Measurements from ENCODE around the gene SIRT4.
"Not testable (repeated sequence)": the region's sequence is repeated elsewhere in the genome, so short reads cannot be mapped to it uniquely, and the experiment has no call there.

SIRT4 gene

DNA sequence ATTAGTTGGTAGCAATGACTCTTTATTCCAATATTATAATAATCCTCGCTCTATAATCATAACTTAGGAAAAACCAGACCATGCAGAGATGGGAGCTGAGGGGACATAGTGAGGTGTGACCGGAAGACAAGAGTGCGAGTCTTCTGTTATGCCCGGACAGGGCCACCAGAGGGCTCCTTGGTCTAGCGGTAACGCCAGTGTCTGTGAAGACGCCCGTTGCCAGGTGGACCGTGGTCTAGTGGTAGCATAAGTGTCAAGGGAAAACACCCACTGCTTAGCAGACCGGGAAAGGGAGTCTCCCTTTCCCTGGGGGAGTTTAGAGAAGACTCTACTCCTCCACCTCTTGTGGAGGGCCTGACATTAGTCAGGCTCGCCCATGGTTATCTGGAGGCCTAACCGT, 33.3 kb downstream of the SIRT4 start:
- H3K4me3 ChIP-seq (ENCODE audit: low read depth, low read length) = not testable (repeated sequence)

DNA sequence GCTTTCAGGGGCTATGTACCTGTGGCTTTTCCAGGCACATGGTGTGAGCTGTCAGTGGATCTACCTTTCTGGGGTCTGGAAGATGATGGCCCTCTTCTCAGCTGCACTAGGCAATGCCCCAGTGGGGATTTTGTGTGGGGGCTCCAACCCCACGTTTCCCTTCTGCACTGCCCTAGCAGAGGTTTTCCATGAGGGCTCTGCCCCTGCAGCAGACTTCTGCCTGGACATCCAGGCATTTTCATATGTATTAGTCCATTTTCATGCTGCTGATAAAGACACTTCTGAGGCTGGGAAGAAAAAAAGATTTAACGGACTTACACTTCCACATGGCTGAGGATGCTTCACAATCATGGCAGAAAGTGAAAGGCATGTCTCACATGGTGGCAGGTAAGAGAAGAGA, 34.3 kb downstream of the SIRT4 start:
- not testable (repeated sequence) for H3K4me3 ChIP-seq (ENCODE audit: low read depth, low read length)

DNA sequence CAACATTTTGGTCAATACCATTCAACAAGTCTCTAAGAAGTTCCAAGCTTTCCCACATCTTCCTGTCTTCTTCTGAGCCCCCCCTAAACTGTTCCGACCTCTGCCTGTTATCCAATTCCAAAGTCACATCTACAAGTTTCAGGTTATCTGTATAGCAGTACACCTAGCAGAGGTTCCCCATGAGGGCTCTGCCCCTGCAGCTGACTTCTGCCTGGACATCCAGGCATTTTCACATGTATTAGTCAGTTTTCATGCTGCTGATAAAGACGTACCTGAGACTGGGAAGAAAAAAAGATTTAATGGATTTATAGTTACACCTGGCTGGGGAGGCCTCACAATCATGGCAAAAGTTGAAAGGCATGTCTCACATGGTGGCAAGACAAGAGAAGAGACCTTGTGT, 35.6 kb downstream of the SIRT4 start:
- no peak overlapping the region for H3K4me3 ChIP-seq (ENCODE audit: low read depth, low read length)

DNA sequence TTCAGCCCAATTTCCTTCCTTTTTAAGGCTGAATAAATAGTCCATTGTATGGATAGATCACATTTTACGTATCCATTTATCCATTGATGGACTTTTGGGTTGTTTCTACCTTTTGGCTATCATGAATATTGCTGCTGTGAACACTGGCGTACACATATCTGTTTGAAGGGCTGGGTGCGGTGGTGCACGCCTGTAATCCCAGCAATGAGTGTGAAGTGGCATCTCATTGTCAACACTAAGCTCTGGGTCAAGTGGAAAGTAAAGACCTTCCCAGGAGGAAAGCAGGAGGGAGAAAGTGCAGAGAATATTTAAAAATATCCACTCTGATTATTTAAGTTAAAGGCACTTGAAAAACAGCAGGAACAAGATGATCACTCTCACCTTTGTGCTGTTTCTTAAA, 37.1 kb downstream of the SIRT4 start:
- H3K4me3 ChIP-seq (ENCODE audit: low read depth, low read length) = no peak overlapping the region

DNA sequence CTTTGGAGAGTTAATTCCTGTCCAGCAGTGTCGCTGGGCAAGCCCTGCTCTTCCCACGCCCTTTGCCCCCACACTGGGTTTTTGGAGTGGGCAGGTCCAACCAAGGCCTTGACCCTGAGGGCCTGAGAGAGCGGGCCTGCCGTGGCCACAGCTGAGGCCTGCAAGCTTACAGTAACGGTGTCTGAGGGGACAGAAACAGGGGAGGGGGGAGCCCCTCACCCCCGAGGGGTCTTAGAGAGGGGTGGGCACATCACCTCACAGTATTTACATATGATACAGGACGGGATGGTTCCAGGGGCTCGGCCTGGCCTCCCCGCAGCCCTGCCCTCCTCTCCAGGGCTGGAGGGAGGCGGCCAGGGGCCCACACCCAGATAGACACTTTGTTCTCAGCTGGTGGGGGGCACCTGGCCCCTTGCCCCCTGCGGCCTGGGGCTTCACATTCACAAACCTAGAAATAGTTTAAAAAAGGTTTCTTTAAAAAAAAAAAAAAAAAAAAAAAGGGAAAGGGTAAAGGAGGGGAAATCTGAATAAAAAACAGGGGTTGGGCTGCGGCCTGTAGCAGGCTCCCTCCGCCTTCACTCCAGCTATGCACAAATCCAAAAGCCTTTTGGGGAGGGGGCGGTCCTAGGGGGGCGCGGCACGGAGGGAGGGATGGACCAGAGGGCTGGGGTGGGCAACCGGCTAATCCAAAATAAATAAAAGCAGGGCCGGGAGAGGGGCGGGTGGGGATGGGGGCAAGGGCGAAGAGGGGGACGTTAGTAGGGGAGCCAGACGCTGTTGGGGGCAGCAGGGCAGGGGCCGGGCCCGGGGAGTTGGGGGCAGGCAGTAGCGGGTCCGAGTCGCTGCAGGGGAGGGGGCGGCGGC, 40.3 kb downstream of the SIRT4 start:
- no peak overlapping the region for H3K4me3 ChIP-seq (ENCODE audit: low read depth, low read length)

DNA sequence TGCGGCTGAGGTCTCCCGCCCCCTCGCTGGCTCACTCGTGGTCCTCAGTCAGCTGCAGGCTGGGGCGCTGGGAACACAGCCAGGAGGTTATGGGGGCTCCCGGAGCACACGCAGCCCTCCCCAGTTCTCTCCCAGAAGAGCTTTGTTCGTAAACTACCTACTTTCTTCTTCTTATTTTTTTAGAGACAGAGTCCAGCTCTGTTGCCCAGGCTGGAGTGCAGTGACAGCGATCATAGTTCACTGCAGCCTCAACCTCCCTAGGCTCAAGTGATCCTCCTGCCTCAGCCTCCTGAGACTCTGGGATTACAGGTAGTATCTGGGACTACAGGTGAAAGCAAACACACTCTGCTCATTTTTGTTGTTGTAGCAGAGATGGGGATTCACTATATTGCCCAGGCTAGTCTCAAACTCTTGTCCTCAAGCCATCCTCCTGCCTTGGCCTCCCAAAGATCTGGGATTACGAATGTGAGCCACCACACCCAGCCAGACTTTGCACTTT, 41.0 kb downstream of the SIRT4 start:
- no peak overlapping the region for H3K4me3 ChIP-seq (ENCODE audit: low read depth, low read length)

DNA sequence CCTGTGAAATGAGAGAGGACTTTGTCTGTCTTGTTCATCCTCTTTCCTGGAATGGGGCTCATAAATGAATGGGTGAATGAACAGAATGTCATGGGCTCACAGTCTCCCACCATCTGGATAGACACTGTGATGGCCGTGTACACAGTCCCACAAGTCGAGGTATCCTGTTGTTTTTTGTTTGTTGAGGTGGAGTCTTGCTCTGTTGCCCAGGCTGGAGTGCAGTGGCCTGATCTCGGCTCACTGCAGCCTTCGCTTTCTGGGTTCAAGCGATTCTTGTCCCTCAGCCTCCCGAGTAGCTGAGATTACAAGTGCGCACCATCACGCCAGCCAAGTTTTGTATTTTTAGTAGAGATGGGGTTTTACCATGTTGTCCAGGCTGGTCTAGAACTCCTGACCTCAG, 41.6 kb downstream of the SIRT4 start:
- H3K4me3 ChIP-seq (ENCODE audit: low read depth, low read length) = no peak overlapping the region

DNA sequence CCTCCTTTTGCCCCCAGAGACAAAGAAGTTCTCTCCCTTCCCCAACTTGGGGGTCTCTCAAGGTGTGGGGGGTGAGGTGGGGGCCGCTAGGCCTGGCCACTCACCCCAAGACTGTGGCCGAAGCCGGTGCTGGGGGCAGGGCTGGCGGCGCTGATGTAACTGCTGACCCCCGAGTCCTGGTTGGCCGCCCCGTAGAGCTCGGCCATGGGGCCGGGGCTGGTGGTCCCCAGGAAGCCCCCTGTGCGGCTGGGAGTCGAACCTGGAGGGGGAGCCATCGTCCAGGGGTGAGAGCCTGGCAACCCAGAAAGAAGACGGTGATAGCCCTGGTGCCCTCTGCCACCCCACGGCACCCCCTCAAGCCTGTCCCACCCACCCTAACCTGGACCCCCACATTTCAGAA, 43.9 kb downstream of the SIRT4 start:
- no peak overlapping the region for H3K4me3 ChIP-seq (ENCODE audit: low read depth, low read length)

DNA sequence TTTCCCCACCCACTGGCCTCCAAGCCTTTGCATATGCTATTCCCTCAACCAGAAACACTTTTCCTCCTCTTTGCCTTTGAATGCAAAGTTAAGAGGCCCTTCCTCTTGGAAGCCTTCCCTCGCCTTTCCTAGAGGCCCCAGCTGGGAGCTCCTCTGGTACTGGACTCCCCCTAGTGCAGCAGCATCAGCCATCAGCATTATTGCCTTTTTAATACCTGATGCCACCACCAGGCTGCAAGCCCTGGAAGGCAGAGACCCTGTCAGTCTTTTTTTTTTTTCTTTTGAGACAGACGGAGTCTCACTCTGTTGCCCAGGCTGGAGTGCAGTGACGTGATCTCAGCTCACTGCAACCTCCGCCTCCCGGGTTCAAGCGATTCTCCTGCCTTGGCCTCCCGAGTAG, 44.6 kb downstream of the SIRT4 start:
- H3K4me3 ChIP-seq (ENCODE audit: low read depth, low read length) = no peak overlapping the region

DNA sequence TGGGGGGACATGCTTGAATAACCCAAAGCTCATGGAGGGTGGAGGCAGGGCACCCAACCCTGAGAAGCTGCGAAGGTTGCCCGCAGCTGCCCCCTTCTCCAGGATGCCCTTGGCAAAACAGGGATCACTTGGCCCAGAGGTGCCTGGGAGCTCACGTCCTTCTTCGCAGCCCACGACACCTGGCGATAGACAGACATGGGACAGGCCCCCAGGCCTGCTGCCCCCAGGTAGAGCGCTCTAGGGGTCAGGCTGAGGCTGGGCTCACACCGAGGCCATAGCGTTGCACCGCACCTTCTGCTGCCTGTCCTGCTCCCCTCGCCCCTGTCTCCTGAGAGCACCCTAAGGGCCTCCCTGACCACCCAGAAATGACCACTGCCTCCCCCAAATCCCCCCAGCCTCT, 45.6 kb downstream of the SIRT4 start:
- no peak overlapping the region for H3K4me3 ChIP-seq (ENCODE audit: low read depth, low read length)

DNA sequence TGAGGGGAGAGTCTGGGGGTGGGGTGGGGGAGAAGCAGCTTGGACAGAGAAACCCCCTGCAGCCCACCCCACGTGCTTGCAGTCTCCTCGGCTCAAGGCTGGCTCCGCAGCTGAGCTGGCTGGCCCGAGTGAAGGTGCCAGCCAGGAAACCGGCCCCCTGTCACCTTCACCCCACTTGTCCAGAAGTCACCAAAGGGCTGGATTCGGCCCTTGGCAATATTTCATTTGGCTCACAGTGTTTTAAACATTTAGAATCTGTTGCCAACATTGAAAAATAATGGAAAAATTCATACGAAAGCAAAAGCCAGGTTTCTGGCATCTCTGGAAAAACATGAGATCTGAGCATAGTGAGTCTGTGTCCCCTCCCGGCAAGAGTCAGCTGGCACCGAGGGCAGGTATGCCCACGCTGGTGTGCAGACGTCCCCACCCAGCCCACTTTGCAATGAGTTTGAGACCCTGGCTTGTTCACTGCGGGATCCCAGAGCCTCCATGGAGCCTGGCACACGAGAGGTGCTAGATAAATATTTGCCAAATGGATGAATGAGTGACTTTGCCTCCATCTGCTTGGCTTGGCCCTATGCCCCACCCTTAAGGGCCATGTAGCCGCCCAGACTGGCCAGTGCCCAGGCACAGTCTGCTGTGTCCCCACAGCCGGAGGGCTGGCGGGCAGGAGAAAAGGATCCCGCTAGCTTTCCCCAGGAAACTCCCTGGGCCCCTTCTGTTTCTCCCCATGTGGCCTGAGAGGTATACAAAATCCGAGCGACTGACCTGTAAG, 48.6 kb downstream of the SIRT4 start:
- no peak overlapping the region for H3K4me3 ChIP-seq (ENCODE audit: low read depth, low read length)

DNA sequence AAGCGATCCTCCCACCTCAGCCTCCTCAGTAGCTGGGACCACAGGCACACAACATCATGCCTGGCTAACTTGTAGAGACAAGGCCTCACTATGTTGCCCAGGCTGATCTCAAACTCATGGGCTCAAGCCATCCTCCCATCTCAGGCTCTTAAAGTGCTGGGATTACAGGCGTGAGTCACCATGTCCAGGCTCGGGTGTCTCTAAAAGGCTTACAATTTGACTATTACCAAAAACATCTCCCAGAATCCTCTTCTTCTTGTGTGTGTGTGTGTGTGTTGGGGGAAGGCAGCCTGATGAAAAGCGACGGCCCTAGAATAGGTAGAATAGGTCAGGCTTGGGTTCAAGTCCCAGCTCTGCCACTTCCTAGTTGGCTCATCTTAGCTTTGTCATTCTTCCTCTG, 50.0 kb downstream of the SIRT4 start:
- H3K4me3 ChIP-seq (ENCODE audit: low read depth, low read length) = no peak overlapping the region

DNA sequence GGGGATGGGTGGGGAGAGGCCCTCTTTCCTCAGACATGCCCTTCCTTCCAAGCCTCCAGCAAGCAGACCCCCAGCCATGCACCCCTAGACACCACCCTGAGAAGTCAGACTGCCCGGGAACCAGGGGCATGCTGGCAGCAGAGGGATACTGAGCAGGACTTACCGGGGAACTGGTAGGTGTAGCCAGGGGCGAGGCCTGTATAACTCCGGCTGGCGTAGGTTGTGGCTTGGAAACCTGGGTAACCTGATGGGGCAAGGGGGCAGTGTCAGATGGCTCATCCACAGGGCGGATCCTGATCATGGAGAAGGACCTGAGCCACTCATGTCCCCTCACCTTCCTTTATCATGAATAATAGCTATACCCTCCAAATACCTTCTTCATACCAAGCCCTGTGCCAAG, 51.0 kb downstream of the SIRT4 start:
- H3K4me3 ChIP-seq (ENCODE audit: low read depth, low read length) = no peak overlapping the region

DNA sequence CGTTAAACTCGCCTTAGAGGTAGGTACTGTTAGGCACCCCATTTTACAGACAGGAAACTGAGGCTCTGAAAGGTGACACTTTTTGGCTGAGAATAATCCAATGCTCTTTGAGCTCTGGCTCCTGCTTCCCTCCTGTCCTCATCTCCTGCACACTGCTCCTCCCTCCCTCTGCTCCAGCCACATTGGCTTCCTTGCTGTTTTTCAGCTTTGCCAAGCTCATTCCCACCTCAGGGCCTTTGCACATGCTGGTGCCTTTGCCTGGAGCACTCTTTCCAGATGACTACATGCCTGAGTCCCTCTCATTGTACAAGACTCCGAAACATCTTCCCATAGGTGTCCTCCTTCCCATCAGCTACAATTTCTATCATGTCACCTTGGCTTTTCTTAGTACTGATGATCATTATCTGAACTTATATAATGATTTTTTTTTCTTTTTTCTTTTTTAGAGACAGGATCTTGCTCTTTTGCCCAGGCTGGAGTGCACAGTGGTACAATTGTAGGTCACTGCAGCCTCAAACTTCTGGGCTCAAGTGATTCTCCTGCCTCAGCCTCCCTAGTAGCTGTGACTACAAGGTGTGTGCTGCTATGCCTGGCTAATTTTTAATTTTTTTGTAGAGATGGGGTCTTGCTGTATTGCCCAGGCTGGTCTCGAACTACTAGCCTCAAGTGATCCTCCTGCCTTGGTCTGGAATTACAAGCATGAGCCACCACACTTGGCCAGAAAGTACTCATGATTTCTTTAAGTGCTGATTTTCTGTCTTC, 51.6 kb downstream of the SIRT4 start:
- no peak overlapping the region for H3K4me3 ChIP-seq (ENCODE audit: low read depth, low read length)

DNA sequence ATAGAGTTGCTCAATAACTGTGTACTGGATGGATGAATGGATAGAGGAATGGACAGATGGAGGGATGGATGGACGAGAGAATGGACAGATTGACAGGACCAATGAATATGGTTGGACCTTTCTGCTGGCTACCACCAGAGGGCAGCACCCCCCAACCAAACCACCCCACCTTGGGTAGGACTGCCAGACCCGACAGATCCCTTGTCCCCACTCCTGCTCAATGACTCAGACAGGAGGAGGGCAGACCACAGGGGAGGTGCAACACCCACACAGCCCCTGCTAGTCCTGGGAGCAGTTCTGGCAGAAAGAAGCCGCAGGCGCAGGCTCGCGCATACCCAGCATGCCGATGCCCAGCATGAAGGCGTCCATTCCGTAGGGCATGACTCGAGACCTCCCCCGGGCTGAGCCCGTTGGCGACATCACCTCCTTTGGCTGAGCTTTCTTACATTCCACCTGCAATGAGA, 54.5 kb downstream of the SIRT4 start:
- H3K4me3 ChIP-seq (ENCODE audit: low read depth, low read length) = no peak overlapping the region

DNA sequence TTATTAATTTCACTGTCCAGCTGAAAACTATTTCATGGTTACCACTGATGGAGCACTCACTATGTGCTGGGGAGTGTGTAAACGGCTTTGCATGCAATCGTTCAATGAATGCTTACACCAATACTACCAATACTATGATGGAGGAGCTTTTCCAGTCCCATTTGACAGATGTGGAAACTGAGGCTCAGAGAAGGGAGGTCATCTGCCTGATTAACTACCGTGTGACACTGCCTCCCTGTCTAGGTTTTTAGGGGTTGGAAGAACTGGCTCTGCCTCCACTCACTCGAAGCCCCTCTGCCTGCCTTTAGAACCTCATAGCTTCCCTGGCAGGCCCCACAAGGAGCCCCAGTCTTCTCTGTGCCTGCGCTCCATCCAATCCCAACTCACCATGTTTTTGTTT, 55.0 kb downstream of the SIRT4 start:
- no peak overlapping the region for H3K4me3 ChIP-seq (ENCODE audit: low read depth, low read length)

DNA sequence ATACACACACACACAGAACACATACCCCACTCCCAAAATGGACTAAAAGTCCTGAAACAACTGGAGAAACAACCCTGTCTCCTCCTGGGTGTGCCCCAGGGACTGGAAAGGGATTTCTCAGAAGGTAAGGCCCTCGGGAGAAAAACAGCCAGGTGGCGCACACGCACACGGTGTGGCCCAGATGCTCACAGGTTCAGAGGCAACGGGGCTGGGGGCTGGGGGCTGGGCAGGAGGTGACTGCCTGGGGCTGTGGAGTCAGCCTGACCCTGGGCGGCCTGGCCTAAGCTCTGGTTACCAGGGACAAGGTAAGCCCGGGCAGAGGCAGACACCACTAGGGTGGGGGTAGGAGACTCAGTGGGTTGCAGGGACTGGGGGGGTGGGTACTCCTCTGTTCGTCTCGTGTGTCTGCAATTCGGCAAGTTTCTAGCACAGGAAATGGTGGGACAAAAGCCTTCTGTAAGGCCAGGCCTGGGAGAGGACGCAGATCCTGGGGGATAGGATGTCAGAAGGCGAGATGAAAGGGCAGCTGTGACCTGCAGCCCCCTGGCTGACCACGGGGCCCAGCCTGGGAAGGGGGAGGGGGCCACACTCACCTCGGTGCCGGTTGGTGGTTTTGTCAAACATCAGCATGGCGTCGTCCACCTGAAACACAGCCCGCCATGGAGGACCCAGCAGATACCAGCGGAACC, 56.4 kb downstream of the SIRT4 start:
- H3K4me3 ChIP-seq (ENCODE audit: low read depth, low read length) = no peak overlapping the region

DNA sequence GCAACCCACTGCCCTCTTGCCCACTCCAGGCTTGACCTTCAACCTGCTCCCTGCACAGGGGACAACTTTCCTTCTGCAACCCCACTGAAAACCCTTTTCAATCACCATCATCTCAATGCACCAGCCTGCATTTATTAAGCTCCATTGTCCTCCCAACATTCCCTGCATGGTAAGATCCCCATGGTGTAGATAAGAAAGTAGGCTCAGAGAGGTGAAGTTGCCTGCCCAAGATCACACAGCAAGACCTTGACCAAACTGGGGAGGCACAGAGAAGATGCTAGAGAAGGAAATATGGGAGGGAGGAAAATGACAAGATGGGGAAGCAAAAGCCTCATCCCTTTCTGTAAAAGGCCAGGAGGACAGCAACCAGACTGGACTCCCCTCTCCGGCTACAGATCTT, 57.0 kb downstream of the SIRT4 start:
- H3K4me3 ChIP-seq (ENCODE audit: low read depth, low read length) = no peak overlapping the region

DNA sequence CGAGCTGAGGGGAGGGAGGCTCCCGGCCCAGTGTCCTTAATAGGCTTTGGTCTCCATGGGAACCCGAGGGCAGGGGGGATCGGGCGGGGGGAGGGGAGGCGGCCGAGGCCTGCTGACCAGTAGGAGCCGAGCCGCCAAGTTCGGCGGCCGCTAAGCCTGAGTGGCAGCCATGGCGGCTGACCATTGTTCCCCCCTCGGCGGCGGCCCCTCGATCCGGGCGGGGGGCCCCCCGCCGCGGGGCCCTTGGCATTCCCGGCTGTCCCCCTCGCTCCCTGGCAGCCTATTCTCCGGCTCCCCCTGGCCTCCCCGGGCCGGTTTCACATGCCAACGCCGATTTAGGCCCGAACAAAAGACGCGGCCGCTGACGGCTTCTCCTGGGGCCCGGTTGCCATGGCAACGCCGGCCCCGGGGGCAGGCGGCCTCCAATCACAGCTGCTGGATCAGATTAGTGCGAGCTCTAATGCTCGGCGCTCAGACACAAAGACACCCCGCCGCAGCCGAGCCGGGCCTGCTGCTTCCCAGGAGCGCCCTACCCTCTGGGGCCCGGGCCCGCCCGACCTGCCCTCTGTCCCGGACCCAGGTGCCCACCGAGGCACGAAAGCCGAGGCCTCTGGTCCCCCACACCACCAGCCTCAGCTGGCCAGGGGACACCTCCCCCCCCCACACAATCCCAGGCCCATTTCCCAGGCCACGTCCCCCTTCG, 59.5 kb downstream of the SIRT4 start:
- H3K4me3 ChIP-seq (ENCODE audit: low read depth, low read length) = peak overlapping the region; percentile 4

Measured in iPS-11a (cell line).